NCI-H187 treated with DMSO at 0.1 percent for 48 hours (cell line): ENCODE data around the gene PTBP1.
"Not testable (repeated sequence)": the region's sequence is repeated elsewhere in the genome, so short reads cannot be mapped to it uniquely, and the experiment has no call there.

Experiments used
- DNase-seq: peaks from one replicate; lab custom pipeline; 2025; lab: John Stamatoyannopoulos, UW

Gene PTBP1

GRCh38 chr19:829129-829758 lies 32.0 kb downstream of the PTBP1 start:
- no peak for DNase-seq

GRCh38 chr19:831407-832369 lies 34.4 kb downstream of the PTBP1 start:
- no peak for DNase-seq

GRCh38 chr19:834216-834615 lies 37.0 kb downstream of the PTBP1 start:
- DNase-seq = no peak

- no peak for DNase-seq
Measured at GRCh38 chr19:835210-835810, 38.1 kb downstream of the PTBP1 start.

GRCh38 chr19:840519-841206 lies 43.4 kb downstream of the PTBP1 start, which contains the start of gene PRTN3:
PRTN3 (plus strand) TSS chr19:840999; CDS start chr19:841009, 10 bp downstream.
- DNase-seq = no peak

- DNase-seq = not testable (repeated sequence)
Measured at GRCh38 chr19:842802-843179, 45.5 kb downstream of the PTBP1 start.

GRCh38 chr19:843180-843835 lies 46.1 kb downstream of the PTBP1 start:
- no peak for DNase-seq

- no peak for DNase-seq
Measured at GRCh38 chr19:843836-844545, 46.7 kb downstream of the PTBP1 start.

GRCh38 chr19:844546-844971 lies 47.3 kb downstream of the PTBP1 start:
- DNase-seq = no peak

GRCh38 chr19:845707-846521 lies 48.7 kb downstream of the PTBP1 start:
- no peak for DNase-seq

GRCh38 chr19:848386-848921 lies 51.2 kb downstream of the PTBP1 start:
- DNase-seq = no peak

- not testable (repeated sequence) for DNase-seq
Measured at GRCh38 chr19:849195-849594, 51.9 kb downstream of the PTBP1 start.

GRCh38 chr19:850221-850978 lies 53.1 kb downstream of the PTBP1 start:
- no peak for DNase-seq

- DNase-seq = no peak
Measured at GRCh38 chr19:850979-851335, 53.7 kb downstream of the PTBP1 start.

- no peak for DNase-seq
Measured at GRCh38 chr19:852136-853013, 55.1 kb downstream of the PTBP1 start, which contains the start of gene ELANE. ELANE (plus strand) TSS chr19:852303; CDS start chr19:852329, 26 bp downstream.

GRCh38 chr19:853014-853585 lies 55.8 kb downstream of the PTBP1 start:
- DNase-seq = no peak

GRCh38 chr19:853614-854220 lies 56.5 kb downstream of the PTBP1 start:
- DNase-seq = not testable (repeated sequence)
